Measurements from ENCODE around the gene RMC1. TPM values are rescaled to one million over a fixed set of nuclear protein-coding genes. Genes with fewer than 3 reads are reported as not detected.
A peak's percentile ranks its signal among the peaks of the same experiment; 100 is the strongest.

RMC1 gene
- total RNA-seq, 6 donors from 2014 or later = 23.3 to 45.1 (median 39.8) TPM

- peaks cover 27 to 77% (median 61%) of the 10 kb centered on the region in 4 donors for H3K4me1 ChIP-seq
- ATAC-seq (ENCODE audit: low FRiP score in 2 of 2) (peak in 1 of 2 donors; percentile 3), DNase-seq (no peak)
- TF ChIP-seq POLR2AphosphoS5 (IDR thresholded peaks at IDR 0.05) (no peak), EP300 (IDR thresholded peaks at IDR 0.05) (no peak), POLR2A (IDR thresholded peaks at IDR 0.05) (no peak)
- no peak overlapping the region for H3K4me3 ChIP-seq
- H3K9me3 ChIP-seq = no peaks in the 10 kb centered on the region
- WGBS, 2 donors = 84 to 94% methylated on average over 5 of the region's 6 CpGs
- H3K27ac ChIP-seq = peak overlapping the region in 2 of 4 donors; percentile 64 to 74
- H3K36me3 ChIP-seq = peaks cover 0 to 15% (median 9%) of the 10 kb centered on the region in 4 donors
- H3K27me3 ChIP-seq = no peaks in the 10 kb centered on the region
Observed at GRCh38 chr18:23578067-23578701, 74.9 kb downstream of the RMC1 start.

GRCh38 chr18:23578891-23579653 is 75.8 kb downstream of the RMC1 start:
- peak in 1 of 2 donors; percentile 63 for ATAC-seq (ENCODE audit: low FRiP score in 2 of 2)
- DNase-seq = peak in 1 of 2 donors; percentile 33

GRCh38 chr18:23580677-23581367 is 77.5 kb downstream of the RMC1 start:
- H3K4me1 ChIP-seq = peaks cover 28 to 75% (median 61%) of the 10 kb centered on the region in 4 donors
- no peaks in the 10 kb centered on the region for H3K27me3 ChIP-seq
- ATAC-seq (ENCODE audit: low FRiP score in 2 of 2) (no peak), DNase-seq (no peak)
- 81 to 87% methylated on average over 6 of the region's 6 CpGs for WGBS, 2 donors
- H3K27ac ChIP-seq = peak overlapping the region in 2 of 4 donors; percentile 64 to 74
- H3K9me3 ChIP-seq = no peaks in the 10 kb centered on the region
- no peak for TF ChIP-seq EP300 (IDR thresholded peaks at IDR 0.05)
- TF ChIP-seq POLR2AphosphoS5 (IDR thresholded peaks at IDR 0.05) = no peak
- TF ChIP-seq POLR2A (IDR thresholded peaks at IDR 0.05) = no peak
- no peak for TF ChIP-seq CTCF (IDR thresholded peaks at IDR 0.05)
- H3K4me3 ChIP-seq = no peak overlapping the region
- peaks cover 0 to 14% (median 6%) of the 10 kb centered on the region in 4 donors for H3K36me3 ChIP-seq

More at GRCh38 chr18:23578891-23579653, 75.8 kb downstream of the RMC1 start:
- H3K36me3 ChIP-seq = peaks cover 0 to 15% (median 8%) of the 10 kb centered on the region in 4 donors
- H3K9me3 ChIP-seq = no peaks in the 10 kb centered on the region
- no peak overlapping the region for H3K4me3 ChIP-seq
- H3K4me1 ChIP-seq = peaks cover 26 to 77% (median 61%) of the 10 kb centered on the region in 4 donors
- H3K27ac ChIP-seq = peak overlapping the region in 3 of 4 donors; percentile 35 to 74 (median 64)
- TF ChIP-seq EP300 (IDR thresholded peaks at IDR 0.05) (peak in 1 of 4 donors; percentile 67), POLR2A (IDR thresholded peaks at IDR 0.05) (no peak), POLR2AphosphoS5 (IDR thresholded peaks at IDR 0.05) (no peak), CTCF (IDR thresholded peaks at IDR 0.05) (no peak)
- WGBS, 2 donors = 76 to 83% methylated on average over 8 of the region's 8 CpGs
- H3K27me3 ChIP-seq = no peaks in the 10 kb centered on the region

Small RNA genes within 50 kb of the gene (small RNA-seq; reads per million reads assigned to genes)
- 0 reads per million in 4 donors for gene AC026634.1
- gene RF00019 = 0 reads per million in 4 donors

Other genes starting within 250 kb of the RMC1 start
- gene RIOK3, start 50.2 kb upstream of the RMC1 start, total RNA-seq = 10 to 100 TPM; 54.7 to 91.1 (median 60.0) TPM
- 100 to 1,000 TPM; 117 to 437 (median 167) TPM for gene NPC1, start 83.0 kb downstream of the RMC1 start, total RNA-seq
- 100 to 1,000 TPM in 2 of 6 donors, 10 to 100 TPM in 4; 50.4 to 150 (median 85.8) TPM for gene ANKRD29, start 159.4 kb downstream of the RMC1 start, total RNA-seq
- 100 to 1,000 TPM in 4 of 6 donors, 10 to 100 TPM in 2; 88.2 to 202 (median 141) TPM for gene LAMA3, start 185.9 kb downstream of the RMC1 start, total RNA-seq

All from upper lobe of left lung (tissue), 6 donors.